PC-9 (cell line): ENCODE measurements around the gene FAM117A.

Experiments used
- CTCF ChIP-seq: fragments of 200-600 bp; sonication (generic); conservative IDR thresholded peaks from 2 replicates; pipeline ENCODE4 v1.6.1; 2017; ENCODE audit warnings: mixed run types, antibody characterized with exemption, mild to moderate bottlenecking, moderate library complexity
- EZH2 ChIP-seq: fragments of 200-600 bp; sonication (generic); IDR thresholded peaks from 2 replicates; pipeline ENCODE4 v1.8.0; 2017; ENCODE audit warnings: antibody characterized with exemption, low read depth

GRCh38 chr17:49677933-49678847, 85.7 kb downstream of the FAM117A start, which contains the start of gene SPOP:
- TF ChIP-seq CTCF (no peak), EZH2 (no peak)
